ENCODE data around the gene TBC1D25.
"Not testable (repeated sequence)": the region's sequence is repeated elsewhere in the genome, so short reads cannot be mapped to it uniquely, and the experiment has no call there.

The TBC1D25 gene

DNA sequence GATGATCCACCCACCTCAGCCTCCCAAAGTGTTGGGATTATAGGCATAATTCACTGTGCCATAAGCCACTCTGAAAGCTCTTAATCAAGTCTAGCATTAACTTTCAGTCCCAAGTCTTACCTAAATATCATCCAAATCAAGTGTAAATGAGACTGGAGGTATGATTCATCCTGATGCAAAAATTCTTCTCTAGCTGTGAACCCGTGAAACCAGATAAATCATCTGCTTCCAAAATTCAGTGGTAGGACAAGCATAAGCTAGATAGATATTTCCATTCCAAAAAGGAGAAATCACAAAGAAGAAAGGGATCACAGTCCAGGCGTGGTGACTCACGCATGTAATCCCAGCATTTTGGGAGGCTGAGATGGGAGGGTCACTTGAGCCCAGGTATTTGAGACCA, 8.8 kb upstream of the TBC1D25 start:
- no peaks in the 10 kb centered on the region for H3K27me3 ChIP-seq (ENCODE audit: control insufficient read depth, insufficient read depth, low read length)

DNA sequence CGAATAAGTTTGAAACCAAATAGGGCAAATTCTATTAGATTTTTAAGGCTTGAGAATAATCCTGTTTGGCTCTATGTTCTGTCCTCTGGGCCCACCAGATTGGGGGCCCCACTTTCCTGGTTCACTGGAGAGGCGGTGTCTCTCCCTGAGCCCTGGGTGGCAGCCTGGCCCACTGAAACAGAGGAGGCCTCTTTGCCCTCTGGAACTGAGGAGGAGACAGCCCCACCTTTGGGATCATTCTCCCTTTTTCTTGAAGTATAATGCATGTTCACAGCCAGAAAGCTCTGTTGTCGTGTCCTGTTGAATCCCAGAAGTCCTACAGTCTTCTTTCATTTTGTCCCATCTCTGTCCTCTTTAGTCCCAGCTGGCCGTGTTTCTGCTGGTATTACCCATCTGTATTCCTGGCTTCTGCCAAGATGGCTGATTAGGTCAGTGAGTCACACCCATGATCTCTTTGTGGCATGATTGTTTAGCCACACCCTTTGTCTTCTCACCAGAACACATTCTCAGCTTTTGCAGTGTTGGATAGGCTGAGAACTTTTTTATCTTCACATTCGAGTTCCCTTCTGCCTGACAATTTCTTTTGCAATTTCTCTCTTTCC, 8.1 kb upstream of the TBC1D25 start:
- Histone ChIP-seq H3K4me1 (ENCODE audit: control insufficient read depth, insufficient read depth, low read length) (no peaks in the 10 kb centered on the region), H3K9me3 (ENCODE audit: control insufficient read depth, insufficient read depth, low read length) (no peaks in the 10 kb centered on the region), H3K27ac (ENCODE audit: low read length) (no peak overlapping the region), H3K4me3 (ENCODE audit: low read length) (no peak overlapping the region), H3K36me3 (ENCODE audit: control insufficient read depth, insufficient read depth, low read length) (peaks cover 9% of the 10 kb centered on the region; the same call in 1 of the 2 replicates), H3K27me3 (ENCODE audit: control insufficient read depth, insufficient read depth, low read length) (no peaks in the 10 kb centered on the region)
- WGBS (ENCODE audit: insufficient coverage, insufficient read length) = no CpG with 5 or more reads among the region's 5 CpGs
- no peak for DNase-seq (ENCODE audit: low read depth, low spot score)

More for the DNA sequence above, 8.8 kb upstream of the TBC1D25 start:
- no peaks in the 10 kb centered on the region for H3K9me3 ChIP-seq (ENCODE audit: control insufficient read depth, insufficient read depth, low read length)
- H3K4me1 ChIP-seq (ENCODE audit: control insufficient read depth, insufficient read depth, low read length) = no peaks in the 10 kb centered on the region
- H3K27ac ChIP-seq (ENCODE audit: low read length) = no peak overlapping the region
- WGBS (ENCODE audit: insufficient coverage, insufficient read length) = no CpG with 5 or more reads among the region's 3 CpGs
- no peak for DNase-seq (ENCODE audit: low read depth, low spot score)
- no peak overlapping the region for H3K4me3 ChIP-seq (ENCODE audit: low read length)
- peaks cover 9% of the 10 kb centered on the region; the same call in 1 of the 2 replicates for H3K36me3 ChIP-seq (ENCODE audit: control insufficient read depth, insufficient read depth, low read length)

DNA sequence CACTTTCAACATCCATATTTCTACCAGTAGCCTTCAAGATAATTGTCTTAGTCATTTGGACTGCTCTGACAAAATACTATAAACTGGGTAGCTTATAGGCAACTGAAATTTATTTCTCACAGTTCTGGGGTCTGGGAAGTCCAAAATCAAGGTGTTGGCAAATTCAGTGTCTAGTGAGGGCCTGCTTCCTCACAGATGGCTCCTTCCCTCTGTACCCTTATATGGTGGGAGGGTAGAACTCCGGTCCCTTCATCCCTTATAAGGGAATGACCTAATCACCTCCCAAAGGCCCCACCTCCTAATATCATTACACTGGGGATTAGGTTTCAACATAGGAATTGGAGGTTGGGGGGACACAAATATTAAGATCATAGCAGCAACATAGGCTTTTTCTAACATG, 7.4 kb upstream of the TBC1D25 start:
- no peaks in the 10 kb centered on the region for H3K4me1 ChIP-seq (ENCODE audit: control insufficient read depth, insufficient read depth, low read length)
- no CpG with 5 or more reads among the region's 1 CpG for WGBS (ENCODE audit: insufficient coverage, insufficient read length)
- no peaks in the 10 kb centered on the region for H3K9me3 ChIP-seq (ENCODE audit: control insufficient read depth, insufficient read depth, low read length)
- H3K27me3 ChIP-seq (ENCODE audit: control insufficient read depth, insufficient read depth, low read length) = no peaks in the 10 kb centered on the region
- no peak for DNase-seq (ENCODE audit: low read depth, low spot score)
- no peak overlapping the region for H3K4me3 ChIP-seq (ENCODE audit: low read length)
- peaks cover 4% of the 10 kb centered on the region; the same call in 1 of the 2 replicates for H3K36me3 ChIP-seq (ENCODE audit: control insufficient read depth, insufficient read depth, low read length)
- H3K27ac ChIP-seq (ENCODE audit: low read length) = no peak overlapping the region

DNA sequence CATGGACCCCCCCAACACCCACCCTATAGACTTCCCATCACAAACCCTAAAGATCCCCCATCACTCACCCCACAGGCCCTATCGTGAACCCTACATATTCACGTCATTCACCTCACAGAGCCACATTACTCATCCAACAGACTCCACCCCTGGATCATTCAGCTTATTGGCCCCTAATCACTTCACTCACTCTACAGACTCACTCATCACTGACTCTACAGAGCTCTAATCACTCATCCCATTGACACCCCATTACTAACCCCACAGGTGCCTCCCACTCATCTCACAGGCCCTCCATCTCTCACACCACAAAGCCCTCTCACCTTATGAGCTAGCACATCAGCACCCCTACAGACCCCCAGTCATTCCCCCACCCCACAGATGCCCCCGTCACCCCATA, 6.3 kb upstream of the TBC1D25 start:
- whole genome bisulfite sequencing (ENCODE audit: insufficient coverage, insufficient read length) = no CpG with 5 or more reads among the region's 3 CpGs
- Histone ChIP-seq H3K27me3 (ENCODE audit: control insufficient read depth, insufficient read depth, low read length) (no peaks in the 10 kb centered on the region), H3K9me3 (ENCODE audit: control insufficient read depth, insufficient read depth, low read length) (no peaks in the 10 kb centered on the region), H3K36me3 (ENCODE audit: control insufficient read depth, insufficient read depth, low read length) (peaks cover 2% of the 10 kb centered on the region; the same call in 1 of the 2 replicates), H3K27ac (ENCODE audit: low read length) (no peak overlapping the region), H3K4me3 (ENCODE audit: low read length) (no peak overlapping the region), H3K4me1 (ENCODE audit: control insufficient read depth, insufficient read depth, low read length) (no peaks in the 10 kb centered on the region)
- DNase-seq (ENCODE audit: low read depth, low spot score) = no peak

DNA sequence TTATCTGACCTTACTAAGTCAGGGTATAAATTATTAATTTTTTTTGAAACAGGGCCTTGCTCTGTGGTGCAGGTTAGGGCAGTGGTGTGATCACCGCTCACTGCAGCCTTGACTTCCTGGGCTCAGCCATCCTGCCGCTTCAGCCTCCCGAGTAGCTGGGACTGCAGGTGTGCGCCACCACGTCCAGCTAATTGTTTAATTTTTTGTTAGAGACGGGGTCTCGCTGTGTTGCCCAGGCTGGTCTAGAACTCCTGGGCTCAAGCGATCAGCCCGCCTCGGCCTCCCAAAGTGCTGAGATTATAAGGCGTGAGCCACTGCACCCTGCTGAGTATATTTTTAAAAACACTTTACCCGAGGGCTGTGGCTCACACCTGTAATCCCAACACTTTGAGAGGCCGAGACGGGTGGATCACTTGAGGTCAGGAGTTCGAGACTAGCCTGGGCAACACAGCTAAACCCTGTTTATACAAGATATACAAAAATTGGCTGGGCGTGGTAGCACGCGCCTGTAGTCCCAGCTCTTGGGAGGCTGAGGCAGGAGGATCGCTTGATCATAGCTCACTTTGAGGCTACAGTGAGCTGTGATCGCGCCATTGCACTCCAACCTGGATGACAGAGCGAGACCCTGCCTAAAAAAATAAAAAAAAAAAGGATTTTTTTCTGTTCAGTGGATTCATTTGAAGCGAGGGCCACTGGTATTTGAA, 721 bp upstream of the TBC1D25 start:
- Histone ChIP-seq H3K9me3 (ENCODE audit: control insufficient read depth, insufficient read depth, low read length) (no peaks in the 10 kb centered on the region), H3K36me3 (ENCODE audit: control insufficient read depth, insufficient read depth, low read length) (no peaks in the 10 kb centered on the region), H3K4me1 (ENCODE audit: control insufficient read depth, insufficient read depth, low read length) (peaks cover 1% of the 10 kb centered on the region), H3K27ac (ENCODE audit: low read length) (no peak overlapping the region), H3K4me3 (ENCODE audit: low read length) (no peak overlapping the region), H3K27me3 (ENCODE audit: control insufficient read depth, insufficient read depth, low read length) (no peaks in the 10 kb centered on the region)
- WGBS (ENCODE audit: insufficient coverage, insufficient read length) = no CpG with 5 or more reads among the region's 23 CpGs
- no peak for DNase-seq (ENCODE audit: low read depth, low spot score)

DNA sequence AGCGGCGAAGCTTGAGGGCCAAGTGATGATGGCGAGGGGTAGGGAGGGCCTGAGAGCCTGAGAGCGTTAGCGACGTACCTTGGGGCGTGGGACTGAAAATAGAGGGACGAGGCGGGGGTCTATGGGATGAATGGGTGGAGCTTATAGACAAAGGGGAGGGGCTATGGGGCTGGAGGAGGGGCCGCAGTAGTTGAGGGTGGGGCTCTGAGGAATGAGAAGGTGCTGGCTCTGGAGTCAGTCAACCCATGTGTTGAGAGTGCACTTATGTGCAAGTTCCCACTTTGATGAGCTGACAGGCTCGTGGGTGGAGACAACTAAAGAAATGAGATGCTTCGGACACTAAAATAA, 488 bp downstream of the TBC1D25 start:
- Histone ChIP-seq H3K36me3 (ENCODE audit: control insufficient read depth, insufficient read depth, low read length) (no peaks in the 10 kb centered on the region), H3K4me3 (ENCODE audit: low read length) (peak overlapping the region; percentile 54; the same call in 1 of the 2 replicates), H3K27me3 (ENCODE audit: control insufficient read depth, insufficient read depth, low read length) (no peaks in the 10 kb centered on the region), H3K27ac (ENCODE audit: low read length) (no peak overlapping the region), H3K9me3 (ENCODE audit: control insufficient read depth, insufficient read depth, low read length) (no peaks in the 10 kb centered on the region), H3K4me1 (ENCODE audit: control insufficient read depth, insufficient read depth, low read length) (peaks cover 1% of the 10 kb centered on the region)
- no CpG with 5 or more reads among the region's 12 CpGs for WGBS (ENCODE audit: insufficient coverage, insufficient read length)
- DNase-seq (ENCODE audit: low read depth, low spot score) = no peak

DNA sequence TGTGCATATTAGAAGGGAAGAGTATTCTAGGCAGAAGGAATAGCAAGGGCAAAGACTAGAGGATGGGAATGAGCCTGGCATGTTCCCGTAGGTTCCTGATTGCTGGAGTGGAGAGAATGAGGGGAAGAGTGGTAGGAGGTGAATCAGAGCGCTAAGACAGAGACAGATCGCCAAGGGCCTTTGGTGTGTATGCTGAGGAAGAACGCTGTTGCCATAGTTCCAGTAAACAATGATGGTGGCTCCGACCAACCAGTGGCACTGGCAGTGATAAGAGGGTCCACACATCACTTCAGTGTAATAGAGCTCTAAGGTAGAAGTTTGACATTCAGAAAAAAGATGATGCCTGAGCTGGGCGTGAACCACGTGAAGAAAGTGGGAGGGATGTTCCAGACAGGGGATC, 966 bp downstream of the TBC1D25 start:
- DNase-seq (ENCODE audit: low read depth, low spot score) = no peak
- WGBS (ENCODE audit: insufficient coverage, insufficient read length) = no CpG with 5 or more reads among the region's 7 CpGs
- no peak overlapping the region; the same call in 1 of the 2 replicates for H3K4me3 ChIP-seq (ENCODE audit: low read length)
- H3K9me3 ChIP-seq (ENCODE audit: control insufficient read depth, insufficient read depth, low read length) = no peaks in the 10 kb centered on the region
- no peak overlapping the region for H3K27ac ChIP-seq (ENCODE audit: low read length)
- no peaks in the 10 kb centered on the region for H3K36me3 ChIP-seq (ENCODE audit: control insufficient read depth, insufficient read depth, low read length)
- H3K4me1 ChIP-seq (ENCODE audit: control insufficient read depth, insufficient read depth, low read length) = peaks cover 1% of the 10 kb centered on the region
- no peaks in the 10 kb centered on the region for H3K27me3 ChIP-seq (ENCODE audit: control insufficient read depth, insufficient read depth, low read length)

DNA sequence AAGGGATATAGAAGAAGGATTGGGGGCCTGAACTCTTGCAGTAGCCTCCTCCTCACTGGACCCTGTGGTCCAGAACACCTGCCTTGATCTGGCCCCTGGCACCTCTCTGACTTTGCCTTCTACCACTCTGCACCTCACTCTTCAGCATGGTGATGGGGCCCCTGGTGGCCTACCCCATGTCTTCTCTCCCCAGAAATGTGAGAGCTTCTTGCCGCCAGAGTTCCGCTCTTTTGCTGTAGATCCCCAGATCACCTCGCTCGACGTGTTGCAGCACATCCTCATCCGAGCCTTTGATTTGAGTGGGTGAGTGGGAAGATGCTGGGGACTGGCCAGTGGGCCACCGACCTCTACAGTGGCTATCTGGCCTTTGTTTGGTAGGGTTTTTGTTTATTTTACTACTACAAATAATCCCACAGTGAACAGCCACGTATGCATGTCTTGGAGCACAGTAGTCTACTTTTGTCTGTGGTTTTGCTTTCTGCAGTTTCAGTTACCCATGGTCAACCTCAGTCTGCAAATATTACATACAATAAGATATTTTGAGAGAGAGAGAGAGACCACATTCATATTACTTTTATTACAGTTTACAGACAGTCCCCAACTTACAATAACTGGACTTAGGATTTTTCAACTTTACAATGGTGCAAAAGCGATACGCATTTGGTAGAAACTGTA, 1.8 kb downstream of the TBC1D25 start:
- no peak for DNase-seq (ENCODE audit: low read depth, low spot score)
- WGBS (ENCODE audit: insufficient coverage, insufficient read length) = no CpG with 5 or more reads among the region's 10 CpGs
- no peaks in the 10 kb centered on the region for H3K27me3 ChIP-seq (ENCODE audit: control insufficient read depth, insufficient read depth, low read length)
- H3K27ac ChIP-seq (ENCODE audit: low read length) = no peak overlapping the region
- no peaks in the 10 kb centered on the region for H3K36me3 ChIP-seq (ENCODE audit: control insufficient read depth, insufficient read depth, low read length)
- H3K4me1 ChIP-seq (ENCODE audit: control insufficient read depth, insufficient read depth, low read length) = peaks cover 1% of the 10 kb centered on the region
- H3K9me3 ChIP-seq (ENCODE audit: control insufficient read depth, insufficient read depth, low read length) = no peaks in the 10 kb centered on the region
- no peak overlapping the region for H3K4me3 ChIP-seq (ENCODE audit: low read length)

DNA sequence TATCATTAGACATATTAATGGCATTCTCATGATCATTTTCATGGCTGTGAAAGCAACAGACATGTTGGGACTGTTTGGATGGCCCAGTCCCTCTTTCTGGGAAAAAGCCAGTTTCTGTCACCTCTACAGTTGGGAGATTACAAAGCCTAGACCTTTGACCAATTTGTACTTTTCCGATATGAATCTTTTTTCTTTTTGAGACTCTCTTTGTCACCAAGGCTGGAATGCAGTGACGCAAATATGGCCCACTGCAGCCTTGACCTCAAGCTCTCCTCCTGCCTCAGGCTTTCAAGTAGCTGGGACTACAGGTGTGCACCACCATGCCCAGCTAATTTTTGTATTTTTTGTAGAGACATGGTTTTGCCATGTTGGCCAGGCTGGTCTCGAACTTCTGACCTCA, 9.4 kb downstream of the TBC1D25 start:
- DNase-seq (ENCODE audit: low read depth, low spot score) = no peak
- WGBS (ENCODE audit: insufficient coverage, insufficient read length) = no CpG with 5 or more reads among the region's 3 CpGs
- no peaks in the 10 kb centered on the region for H3K4me1 ChIP-seq (ENCODE audit: control insufficient read depth, insufficient read depth, low read length)
- H3K27ac ChIP-seq (ENCODE audit: low read length) = no peak overlapping the region
- no peaks in the 10 kb centered on the region for H3K36me3 ChIP-seq (ENCODE audit: control insufficient read depth, insufficient read depth, low read length)
- H3K9me3 ChIP-seq (ENCODE audit: control insufficient read depth, insufficient read depth, low read length) = no peaks in the 10 kb centered on the region
- H3K4me3 ChIP-seq (ENCODE audit: low read length) = no peak overlapping the region
- H3K27me3 ChIP-seq (ENCODE audit: control insufficient read depth, insufficient read depth, low read length) = no peaks in the 10 kb centered on the region

DNA sequence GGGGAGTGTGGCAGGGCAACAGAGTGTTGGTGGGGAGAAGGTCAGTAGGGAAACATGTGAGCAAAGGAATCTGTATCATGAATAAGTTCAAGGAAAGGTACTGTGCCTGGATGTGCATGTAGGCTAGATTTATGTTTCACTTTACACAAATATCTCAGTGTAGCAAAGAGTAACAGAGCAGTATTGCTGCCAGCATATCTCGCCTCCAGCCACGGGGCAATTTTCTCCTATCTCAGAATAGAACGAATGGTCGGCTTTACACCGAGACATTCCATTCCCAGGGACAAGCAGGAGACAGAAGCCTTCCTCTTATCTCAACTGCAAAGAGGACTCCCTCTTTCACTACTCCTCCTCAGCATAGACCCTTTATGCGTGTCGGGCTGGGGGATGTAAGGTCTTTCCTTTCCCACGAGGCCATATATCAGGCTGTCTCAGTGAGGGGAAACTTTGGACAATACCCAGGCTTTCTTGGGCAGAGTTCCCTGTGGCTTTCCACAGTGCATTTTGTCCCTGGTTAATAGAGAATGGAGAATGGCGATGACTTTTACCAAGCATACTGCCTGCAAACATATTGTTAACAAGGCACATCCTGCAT, 16.3 kb downstream of the TBC1D25 start:
- H3K4me3 ChIP-seq (ENCODE audit: low read length); H3K27me3 ChIP-seq (ENCODE audit: control insufficient read depth, insufficient read depth, low read length); DNase-seq (ENCODE audit: low read depth, low spot score); H3K27ac ChIP-seq (ENCODE audit: low read length); H3K4me1 ChIP-seq (ENCODE audit: control insufficient read depth, insufficient read depth, low read length); H3K9me3 ChIP-seq (ENCODE audit: control insufficient read depth, insufficient read depth, low read length); H3K36me3 ChIP-seq (ENCODE audit: control insufficient read depth, insufficient read depth, low read length): not testable (repeated sequence)
- no CpG with 5 or more reads among the region's 9 CpGs for WGBS (ENCODE audit: insufficient coverage, insufficient read length)

Data from iPS DF 6.9 (cell line).